22Rv1 (cell line): Measurements from ENCODE around the gene PODXL.

Experiments
- H3K27ac ChIP-seq: fragments of 450-650 bp; 2 replicates; pipeline ENCODE4 v1.5.1; 2017
- ZFX ChIP-seq: fragments of 450-650 bp; IDR thresholded peaks from 2 replicates; pipeline ENCODE4 v1.6.1; 2017; ENCODE audit warnings: antibody characterized with exemption, borderline replicate concordance
- TF ChIP-seq, protein P1 (sequence below): fragments of 450-650 bp; IDR thresholded peaks from 2 replicates; pipeline ENCODE4 v1.5.1; 2017; ENCODE audit warnings: mild to moderate bottlenecking

The PODXL gene

GRCh38 chr7:131583430-131583829, 27.0 kb upstream of the PODXL start:
- H3K27ac ChIP-seq, result no peak overlapping the region
- TF ChIP-seq, protein P1, sequence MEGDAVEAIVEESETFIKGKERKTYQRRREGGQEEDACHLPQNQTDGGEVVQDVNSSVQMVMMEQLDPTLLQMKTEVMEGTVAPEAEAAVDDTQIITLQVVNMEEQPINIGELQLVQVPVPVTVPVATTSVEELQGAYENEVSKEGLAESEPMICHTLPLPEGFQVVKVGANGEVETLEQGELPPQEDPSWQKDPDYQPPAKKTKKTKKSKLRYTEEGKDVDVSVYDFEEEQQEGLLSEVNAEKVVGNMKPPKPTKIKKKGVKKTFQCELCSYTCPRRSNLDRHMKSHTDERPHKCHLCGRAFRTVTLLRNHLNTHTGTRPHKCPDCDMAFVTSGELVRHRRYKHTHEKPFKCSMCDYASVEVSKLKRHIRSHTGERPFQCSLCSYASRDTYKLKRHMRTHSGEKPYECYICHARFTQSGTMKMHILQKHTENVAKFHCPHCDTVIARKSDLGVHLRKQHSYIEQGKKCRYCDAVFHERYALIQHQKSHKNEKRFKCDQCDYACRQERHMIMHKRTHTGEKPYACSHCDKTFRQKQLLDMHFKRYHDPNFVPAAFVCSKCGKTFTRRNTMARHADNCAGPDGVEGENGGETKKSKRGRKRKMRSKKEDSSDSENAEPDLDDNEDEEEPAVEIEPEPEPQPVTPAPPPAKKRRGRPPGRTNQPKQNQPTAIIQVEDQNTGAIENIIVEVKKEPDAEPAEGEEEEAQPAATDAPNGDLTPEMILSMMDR, result no peak
- no peak for TF ChIP-seq ZFX

GRCh38 chr7:131581241-131582051, 25.0 kb upstream of the PODXL start:
- H3K27ac ChIP-seq, result no peak overlapping the region
- no peak for TF ChIP-seq ZFX
- TF ChIP-seq, protein P1, result no peak

GRCh38 chr7:131578602-131579001, 22.2 kb upstream of the PODXL start:
- TF ChIP-seq, protein P1, result no peak
- TF ChIP-seq ZFX, result no peak
- no peak overlapping the region for H3K27ac ChIP-seq

DNA sequence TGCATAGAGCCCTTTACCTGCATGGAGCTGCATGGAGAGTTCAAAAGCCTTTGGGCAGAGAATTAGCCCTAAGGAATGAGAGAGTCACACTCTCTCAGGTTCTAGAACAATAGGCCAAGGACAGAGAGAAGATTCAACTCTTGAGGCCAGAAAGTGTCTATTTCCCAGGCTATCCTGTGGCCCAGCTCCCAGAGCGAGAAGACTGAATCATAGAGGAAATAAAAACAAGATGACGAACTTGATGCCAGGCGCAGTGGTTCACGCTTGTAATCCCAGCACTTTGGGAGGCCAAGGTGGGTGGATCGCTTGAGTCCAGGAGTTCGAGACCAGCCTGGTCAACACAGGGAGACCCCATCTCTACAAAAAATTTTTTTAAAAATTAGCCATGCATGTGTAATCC, 18.3 kb upstream of the PODXL start:
- no peak overlapping the region for H3K27ac ChIP-seq
- no peak for TF ChIP-seq ZFX
- TF ChIP-seq, protein P1, result no peak

GRCh38 chr7:131570401-131570800, 14.0 kb upstream of the PODXL start:
- no peak for TF ChIP-seq ZFX
- TF ChIP-seq, protein P1, result no peak
- no peak overlapping the region for H3K27ac ChIP-seq

DNA sequence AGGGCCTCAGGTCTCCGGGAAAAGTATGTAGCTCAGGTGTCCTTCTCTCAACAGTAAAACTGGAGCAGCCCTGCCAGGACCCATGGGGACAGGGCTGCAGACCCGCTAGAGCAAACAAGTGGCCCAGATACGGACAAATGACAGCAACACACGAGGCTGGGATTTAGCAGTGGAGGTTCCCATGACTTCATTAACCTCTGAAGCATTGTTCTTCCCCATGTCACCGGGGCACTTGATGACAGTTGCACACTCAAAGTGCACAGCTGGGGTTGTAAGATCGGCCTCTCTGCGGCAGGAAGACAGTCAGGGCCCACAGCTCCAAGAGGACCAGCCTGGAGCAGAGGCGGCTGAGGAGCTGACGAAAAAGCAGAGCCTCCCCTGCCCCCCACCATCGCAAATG, 12.5 kb upstream of the PODXL start:
- H3K27ac ChIP-seq, result no peak overlapping the region
- TF ChIP-seq ZFX, result no peak
- TF ChIP-seq, protein P1, result no peak

- TF ChIP-seq, protein P1, result no peak
- TF ChIP-seq ZFX, result no peak
- H3K27ac ChIP-seq, result no peak overlapping the region
Measured at GRCh38 chr7:131568510-131568909, 12.1 kb upstream of the PODXL start.
